ENCODE data around the gene OR8D4.
"Not testable (repeated sequence)": the region's sequence is repeated elsewhere in the genome, so short reads cannot be mapped to it uniquely, and the experiment has no call there.

OR8D4 gene

DNA sequence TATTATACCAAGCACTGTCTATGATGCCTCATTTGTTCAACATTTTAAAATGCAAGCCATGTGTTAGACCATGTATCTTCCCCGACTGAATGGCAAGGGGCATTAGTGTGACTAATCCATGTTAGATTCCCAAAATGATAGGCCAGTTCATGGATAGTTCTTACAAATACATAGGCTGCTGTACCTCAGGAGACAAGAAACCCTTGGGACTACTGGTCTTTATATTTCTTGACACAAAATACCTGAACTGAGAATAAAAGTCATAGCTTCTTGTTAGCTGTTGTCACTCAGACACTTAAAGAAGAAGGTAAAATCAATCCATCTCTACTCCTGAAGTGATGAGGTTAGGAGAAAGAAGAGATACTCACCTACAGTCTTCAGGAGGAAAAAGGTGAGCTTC, at the start of gene OR8D4:
Gene OR8D4, plus strand, starts transcription at position 301 of the 400 bp plus-strand sequence. CDS start 4,265 bp downstream, outside the sequence.
- no peak for DNase-seq (ENCODE audit: low spot score)

DNA sequence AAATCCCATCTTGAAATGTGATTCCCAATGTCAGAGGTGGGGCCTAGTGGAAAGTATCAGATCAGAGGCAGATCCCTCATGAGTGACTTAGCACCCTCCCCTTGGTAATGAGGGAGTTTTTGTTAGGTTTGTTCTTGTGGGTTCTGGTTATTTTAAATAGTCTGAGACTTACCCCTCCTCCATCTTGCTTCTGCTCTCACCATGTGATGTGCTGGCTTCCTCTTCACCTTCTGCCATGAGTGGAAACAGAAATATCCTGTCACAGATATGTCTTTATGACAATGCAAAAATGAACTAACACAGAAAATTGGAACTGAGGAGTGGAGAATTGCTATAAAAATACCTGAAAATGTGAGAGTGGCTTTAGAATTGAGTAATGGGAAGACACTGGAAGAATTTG, 49.6 kb upstream of the OR8D4 start:
- DNase-seq (ENCODE audit: low spot score): no peak

DNA sequence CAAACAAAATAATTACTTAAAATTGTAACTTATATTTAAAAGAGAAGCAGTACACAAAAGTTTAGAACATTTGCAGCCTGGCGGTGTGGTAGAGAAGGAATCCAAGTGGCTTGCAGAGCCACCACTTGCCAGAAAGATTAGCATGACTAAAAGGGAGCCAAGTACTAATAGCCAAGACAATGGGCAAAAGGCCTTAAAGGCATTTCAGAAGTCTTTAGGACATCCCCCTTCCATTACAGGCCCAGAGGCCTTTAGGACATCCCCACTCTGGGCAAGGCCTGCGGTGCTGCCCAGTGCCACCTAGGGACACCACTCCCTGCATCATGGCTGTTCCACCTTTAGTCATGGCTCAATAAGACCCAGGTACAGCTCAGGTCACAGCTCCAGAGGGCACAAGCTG, 48.9 kb upstream of the OR8D4 start:
- DNase-seq (ENCODE audit: low spot score): no peak

DNA sequence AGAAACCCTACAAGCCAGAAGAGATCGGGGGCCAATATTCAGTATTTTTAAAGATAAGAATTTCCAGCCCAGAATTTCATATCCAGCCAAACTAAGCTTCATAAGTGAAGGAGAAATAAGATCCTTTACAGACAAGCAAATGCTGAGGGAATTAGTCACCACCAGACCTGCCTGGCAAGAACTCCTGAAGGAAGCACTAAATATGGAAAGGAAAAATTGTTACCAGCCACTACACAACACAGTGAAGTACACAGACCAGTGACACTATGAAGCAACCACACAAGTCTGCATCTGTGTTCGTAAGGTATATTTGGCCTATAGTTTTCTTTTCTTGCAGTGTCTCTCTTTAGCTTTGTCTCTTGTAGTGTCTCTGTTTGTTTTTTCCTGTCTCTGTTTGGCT, 45.5 kb upstream of the OR8D4 start:
- no peak for DNase-seq (ENCODE audit: low spot score)

DNA sequence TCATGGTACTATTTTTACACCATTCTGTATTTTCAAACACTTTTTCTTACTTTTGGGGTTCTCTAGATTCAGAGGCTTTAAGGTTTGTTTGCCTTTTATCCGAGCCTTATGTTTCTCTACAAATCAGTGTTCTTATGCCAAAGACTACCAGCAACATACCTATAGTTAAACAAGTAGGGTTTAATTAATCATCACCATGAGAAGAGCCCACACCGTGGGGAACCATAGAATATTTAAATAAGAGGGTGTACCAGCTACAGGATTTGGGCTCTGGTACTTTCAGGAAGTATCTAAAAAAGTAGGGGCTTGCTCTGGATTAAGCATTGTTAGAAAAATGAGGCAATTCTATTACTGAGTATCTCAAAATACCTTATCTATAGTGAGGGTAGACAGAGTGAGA, 42.2 kb upstream of the OR8D4 start:
- no peak for DNase-seq (ENCODE audit: low spot score)

DNA sequence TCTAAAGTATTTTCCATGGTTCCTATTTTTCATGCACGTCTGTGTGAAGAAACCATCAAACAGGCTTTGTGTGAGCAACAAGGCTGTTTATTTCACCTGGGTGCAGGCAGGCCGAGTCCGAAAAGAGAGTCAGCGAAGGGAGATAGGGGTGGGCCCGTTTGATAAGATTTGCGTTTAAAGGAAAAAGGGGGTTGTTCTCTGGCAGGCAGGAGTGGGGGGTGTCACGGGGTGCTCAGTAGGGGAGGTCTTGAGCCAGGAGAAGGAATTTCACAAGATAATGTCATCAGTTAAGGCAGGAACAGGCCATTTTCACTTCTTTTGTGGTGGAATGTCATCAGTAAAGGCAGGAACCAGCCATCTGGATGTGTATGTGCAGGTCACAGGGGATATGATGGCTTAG, 36.7 kb upstream of the OR8D4 start:
- DNase-seq (ENCODE audit: low spot score): not testable (repeated sequence)

DNA sequence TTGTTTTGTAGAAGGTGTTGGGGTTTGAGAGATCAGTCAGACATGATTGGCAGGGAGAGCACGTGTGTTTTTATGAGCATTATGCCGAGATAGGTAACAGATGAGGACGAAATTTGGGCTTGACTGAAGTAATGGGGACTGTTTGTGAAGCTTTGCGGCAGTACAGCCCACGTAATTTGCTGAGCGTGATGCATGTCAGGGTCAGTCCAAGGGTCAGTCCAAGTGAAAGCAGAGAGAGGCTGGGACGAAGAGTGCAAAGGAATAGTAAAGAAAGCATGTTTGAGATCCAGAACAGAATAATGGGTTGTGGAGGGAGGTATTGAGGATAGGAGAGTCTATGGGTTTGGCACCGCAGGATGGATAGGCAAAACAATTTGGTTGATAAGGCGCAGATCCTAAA, 34.2 kb upstream of the OR8D4 start:
- not testable (repeated sequence) for DNase-seq (ENCODE audit: low spot score)

DNA sequence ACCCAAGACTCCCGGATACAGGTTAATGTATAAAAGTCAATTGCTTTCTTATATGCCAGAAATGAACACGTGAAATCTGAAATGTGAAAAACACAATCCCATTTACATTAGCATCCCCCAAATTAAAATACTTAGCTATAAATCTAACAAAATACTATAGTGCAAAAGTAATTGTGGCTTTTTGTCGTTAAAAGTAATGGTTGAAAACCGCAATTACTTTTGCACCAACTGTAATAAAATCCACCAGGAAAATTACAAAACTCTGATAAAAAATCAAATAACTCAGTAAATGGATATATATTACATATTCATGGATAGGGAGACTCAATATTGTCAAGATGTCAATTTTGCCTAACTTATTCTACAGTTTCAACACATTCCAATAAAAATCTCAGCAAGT, 21.1 kb upstream of the OR8D4 start:
- no peak for DNase-seq (ENCODE audit: low spot score)

DNA sequence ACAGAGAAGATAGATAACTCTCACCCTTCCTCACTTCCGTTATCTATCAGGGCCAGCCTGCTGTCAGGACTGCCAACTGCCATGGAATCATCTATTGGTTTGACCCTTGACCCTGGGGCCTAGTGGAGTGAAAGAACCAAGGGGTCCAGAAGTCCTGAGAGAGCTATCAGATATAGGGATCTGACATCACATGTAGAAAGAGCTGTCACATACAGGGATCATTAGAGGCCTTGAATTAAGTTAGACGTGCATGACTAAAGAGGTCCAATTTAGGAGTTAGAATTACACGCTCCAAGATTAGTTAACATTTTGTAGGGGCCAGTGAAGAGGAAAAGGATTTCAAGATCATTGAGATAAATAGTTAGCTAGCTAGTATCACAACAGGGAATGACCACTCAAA, 16.4 kb upstream of the OR8D4 start, which contains the start of gene TMEM225:
Gene TMEM225, minus strand, starts transcription at position 101 of the 400 bp plus-strand sequence. CDS start 245 bp downstream, outside the sequence.
- no peak for DNase-seq (ENCODE audit: low spot score)

DNA sequence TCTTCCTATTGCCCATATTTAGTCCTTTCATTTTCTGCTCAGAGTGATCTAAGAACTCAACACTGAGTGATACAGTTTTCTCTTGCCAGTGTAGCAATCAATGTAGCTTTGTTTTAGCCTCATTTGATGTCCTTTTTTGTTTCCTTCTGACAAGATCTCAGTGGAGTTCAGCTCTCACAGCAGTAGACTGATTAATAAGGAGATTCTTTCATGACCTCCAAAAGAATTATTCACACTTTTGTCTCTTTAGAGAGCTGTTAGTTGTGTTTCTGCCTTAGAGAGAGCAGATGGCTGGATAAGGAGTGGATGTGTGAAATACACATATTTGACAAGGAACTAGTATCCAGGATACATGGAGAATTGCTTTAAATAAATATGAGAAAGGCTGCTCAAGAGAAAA, 9.9 kb upstream of the OR8D4 start:
- DNase-seq (ENCODE audit: low spot score): no peak

DNA sequence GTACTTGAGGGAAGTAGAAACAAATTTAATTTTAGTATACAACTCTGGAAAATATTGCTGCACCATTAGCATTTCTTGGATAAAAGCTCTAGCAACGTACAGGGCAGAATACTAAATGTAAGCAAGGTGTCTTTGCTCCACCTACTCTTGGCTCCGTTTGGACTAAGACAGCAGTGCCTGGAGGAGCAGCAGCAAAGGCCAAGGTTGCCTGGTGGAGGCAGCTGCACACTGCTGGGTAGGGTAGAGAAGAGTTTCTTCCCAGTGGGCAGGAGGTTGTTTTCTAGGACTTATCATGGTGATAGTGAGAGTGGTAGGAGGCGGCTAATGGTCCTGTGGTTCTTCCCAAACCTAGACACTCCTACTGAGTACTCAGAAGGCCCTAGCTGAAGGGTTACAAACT, 2.2 kb upstream of the OR8D4 start:
- DNase-seq (ENCODE audit: low spot score): no peak

DNA sequence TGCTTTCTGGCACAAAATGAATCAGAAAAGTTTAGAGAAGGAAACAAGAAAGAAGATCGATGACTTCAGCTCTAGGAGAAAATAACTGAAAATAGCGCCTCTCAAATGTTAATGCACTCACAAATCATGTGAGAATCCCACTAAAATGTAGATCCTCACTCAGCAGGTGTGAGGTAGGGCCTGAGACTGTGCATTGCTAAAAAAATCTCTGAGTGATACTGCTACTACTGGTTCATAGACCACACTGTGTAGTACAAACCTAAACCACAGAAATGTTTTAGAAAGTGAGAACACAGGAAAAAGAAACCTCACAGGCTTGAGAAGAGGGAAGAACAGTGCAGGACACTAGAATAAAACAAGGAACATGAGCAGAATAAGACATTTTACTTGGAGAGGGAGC, 2.0 kb downstream of the OR8D4 start:
- no peak for DNase-seq (ENCODE audit: low spot score)

DNA sequence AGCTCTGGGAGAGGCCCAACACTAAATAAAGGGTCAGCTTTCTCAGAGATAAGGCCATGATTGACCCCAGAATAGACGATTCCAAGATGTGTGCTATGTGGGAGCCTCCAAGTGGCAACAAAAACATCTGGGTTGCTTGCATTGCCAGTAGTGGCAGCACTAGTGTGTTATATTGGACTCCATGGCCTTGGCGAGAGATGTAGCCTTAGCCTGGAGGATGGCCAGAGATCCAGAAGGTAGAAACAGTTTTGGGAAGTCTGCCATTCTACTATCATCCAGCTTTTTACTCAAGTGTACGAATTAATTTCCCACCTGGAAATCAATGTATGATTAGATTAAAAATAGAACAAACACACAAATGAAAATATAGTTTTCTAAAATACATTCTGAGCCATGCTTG, 3.0 kb downstream of the OR8D4 start:
- DNase-seq (ENCODE audit: low spot score): no peak

DNA sequence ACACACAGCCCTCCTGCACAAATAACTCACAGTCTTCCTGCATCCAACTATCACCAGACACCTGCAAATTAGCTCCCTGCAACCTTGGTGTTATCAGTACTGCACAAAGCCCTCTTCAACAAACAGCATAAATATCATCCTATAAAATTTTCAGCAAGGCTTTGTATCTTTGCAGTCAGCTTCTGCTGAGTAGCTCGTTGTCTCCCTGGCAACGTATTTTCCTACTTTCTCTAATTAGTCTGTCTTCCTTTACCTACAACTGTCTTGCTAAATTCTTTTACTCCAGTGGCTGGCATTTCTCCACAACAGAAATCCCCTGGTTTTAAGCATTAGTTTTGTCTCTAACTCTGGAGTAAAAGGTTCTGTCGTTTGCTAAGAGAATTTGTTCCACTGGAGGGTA, 3.9 kb downstream of the OR8D4 start:
- no peak for DNase-seq (ENCODE audit: low spot score)

DNA sequence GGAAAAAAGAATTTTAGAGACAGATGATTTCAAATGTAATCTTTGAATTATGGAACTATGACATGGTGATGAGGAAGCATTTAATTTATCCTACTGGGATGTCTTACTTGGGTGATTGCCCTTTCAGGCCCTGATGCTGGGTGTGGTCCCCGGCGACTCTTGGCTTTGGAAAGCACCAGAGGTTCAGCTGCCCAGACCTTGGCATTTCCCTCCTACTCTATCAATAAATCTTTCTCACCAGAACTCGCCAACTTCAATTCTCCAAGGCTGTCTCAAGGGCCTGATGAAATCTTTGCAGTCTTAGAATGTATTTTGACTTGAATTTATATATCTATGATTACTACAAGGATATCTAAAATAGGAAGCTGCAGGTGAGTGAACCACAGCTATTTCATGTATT, 19.0 kb downstream of the OR8D4 start:
- DNase-seq (ENCODE audit: low spot score): no peak

DNA sequence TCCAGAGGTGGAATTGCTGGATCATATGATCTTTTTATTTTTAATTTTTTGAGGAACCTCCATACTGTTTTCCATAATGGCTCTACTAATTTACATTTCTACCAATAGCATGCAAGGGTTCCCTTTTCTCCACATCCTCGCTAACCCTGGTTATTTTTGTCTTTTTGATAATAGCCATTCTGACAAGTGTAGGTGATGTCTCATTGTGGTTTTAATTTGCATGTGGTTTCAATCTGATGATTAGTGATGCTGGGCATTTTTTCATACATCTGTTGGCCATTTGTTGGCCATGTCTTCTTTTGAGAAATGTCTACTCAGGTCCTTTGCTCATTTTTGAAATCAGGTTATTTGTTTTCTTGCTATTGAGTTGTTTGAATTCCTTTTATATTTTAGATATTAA, 22.1 kb downstream of the OR8D4 start:
- no peak for DNase-seq (ENCODE audit: low spot score)

DNA sequence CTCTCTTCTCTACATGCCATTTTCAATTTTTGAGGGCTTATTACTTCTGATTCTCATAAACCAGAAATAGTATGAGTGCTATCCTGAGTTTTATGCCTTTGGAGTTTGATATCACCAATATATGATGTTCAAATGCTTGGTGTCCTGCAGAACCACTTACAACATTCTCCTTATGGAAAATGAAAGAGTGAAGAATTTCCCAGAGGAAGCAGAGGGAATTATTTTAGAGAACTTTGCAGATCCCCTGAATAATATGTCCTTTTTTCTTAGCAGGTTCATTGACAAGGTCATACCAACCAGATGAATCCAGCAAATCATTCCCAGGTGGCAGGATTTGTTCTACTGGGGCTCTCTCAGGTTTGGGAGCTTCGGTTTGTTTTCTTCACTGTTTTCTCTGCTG, 37.4 kb downstream of the OR8D4 start, which contains the start of gene OR4D5:
Gene OR4D5, plus strand, starts transcription at position 301 of the 400 bp plus-strand sequence. Its CDS starts 0 bp downstream, at position 301.
- DNase-seq (ENCODE audit: low spot score): no peak

DNA sequence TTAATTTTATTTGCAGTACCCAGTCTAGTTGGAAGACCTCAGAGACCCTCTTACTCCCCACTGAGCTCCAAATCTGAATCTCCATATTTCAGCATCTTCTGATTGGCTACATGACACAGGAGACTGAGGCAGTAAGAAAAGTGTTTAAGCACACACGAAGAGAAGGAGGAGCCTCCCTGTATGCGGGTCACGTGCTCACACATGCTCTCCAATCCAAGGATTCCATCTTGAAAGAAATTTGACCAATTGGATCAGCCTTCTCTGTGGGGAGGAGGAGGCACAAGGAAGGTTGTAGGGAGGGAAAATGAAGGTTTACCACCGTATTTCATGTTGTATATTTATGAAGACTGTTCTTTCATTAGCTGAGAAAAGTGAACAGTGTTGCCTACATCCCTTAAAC, 40.4 kb downstream of the OR8D4 start:
- no peak for DNase-seq (ENCODE audit: low spot score)

DNA sequence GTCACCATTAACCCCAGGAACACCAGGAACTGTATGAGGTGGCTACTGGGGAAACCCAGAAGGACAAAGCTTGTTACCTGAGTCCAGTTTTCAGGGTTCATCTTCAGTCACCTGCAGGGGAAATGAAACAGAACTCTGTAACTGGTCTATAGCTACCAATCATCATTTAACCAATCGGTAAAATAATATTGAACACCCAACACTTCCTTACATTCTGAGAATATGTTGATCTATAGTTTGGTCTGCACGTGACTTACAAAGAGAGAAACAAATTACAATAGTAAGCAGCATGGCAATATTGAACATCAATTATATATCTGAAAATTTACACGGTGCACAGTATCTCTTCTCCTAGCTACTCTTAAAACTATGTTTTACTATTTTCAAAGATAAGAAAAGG, 41.8 kb downstream of the OR8D4 start, which contains the start of gene OR6T1:
Gene OR6T1, minus strand, starts transcription at position 101 of the 400 bp plus-strand sequence. Its CDS starts 0 bp downstream, at position 101.
- DNase-seq (ENCODE audit: low spot score): no peak

DNA sequence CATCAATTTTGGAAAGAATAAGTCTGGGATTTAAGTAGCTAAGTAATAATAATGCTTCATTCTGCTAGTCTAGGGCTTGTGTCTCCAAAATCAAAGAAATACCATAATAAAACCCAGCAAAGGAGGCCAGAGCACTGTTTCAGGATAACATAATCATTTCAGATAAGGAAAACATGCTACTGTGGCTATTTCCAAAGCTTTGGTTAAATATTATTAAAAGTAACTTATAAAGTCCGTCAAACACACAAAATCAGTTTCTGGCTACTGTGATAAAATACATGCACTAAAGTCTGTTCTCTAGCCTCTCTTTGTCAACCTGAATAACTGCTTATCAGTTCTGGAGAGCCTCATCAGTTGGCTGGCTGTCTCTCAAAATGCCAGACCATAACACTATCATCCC, 43.2 kb downstream of the OR8D4 start:
- no peak for DNase-seq (ENCODE audit: low spot score)

DNA sequence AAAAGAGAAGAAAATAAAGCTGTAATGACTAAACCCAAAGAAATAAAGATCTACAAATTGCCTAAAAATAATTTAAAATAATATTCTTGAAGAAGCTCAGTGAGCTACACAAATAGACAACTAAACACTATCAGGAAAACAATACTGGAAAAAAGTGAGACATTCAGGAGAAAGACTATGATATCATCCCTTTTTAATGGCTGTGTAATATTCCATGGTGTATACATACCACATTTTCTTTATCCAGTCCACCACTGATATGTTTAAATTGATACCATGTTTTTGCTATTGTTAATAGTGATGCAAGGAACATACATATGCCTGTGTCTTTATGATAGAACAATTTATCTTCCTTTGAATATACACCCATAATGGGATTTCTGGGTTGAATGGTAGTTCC, 54.8 kb downstream of the OR8D4 start:
- DNase-seq (ENCODE audit: low spot score): no peak

All from Ammon's horn (tissue), 1 donor.